ENCODE measurements around the gene IFNA4. TPM values are rescaled to one million over a fixed set of nuclear protein-coding genes. Genes with fewer than 3 reads are reported as not detected.
"Not testable (repeated sequence)": the region's sequence is repeated elsewhere in the genome, so short reads cannot be mapped to it uniquely, and the experiment has no call there.

Gene IFNA4
- total RNA-seq = not detected

GRCh38 chr9:21187487-21187886, at the start of gene IFNA4:
TSS of gene IFNA4 (minus strand) at chr9:21187587. CDS start at chr9:21187531, 56 bp downstream.
- not testable (repeated sequence) for TF ChIP-seq CTCF (IDR thresholded peaks at IDR 0.05; ENCODE audit: low read depth)

GRCh38 chr9:21234153-21234687, 46.8 kb upstream of the IFNA4 start:
- TF ChIP-seq CTCF (IDR thresholded peaks at IDR 0.05; ENCODE audit: low read depth) = no peak

- no peak for TF ChIP-seq CTCF (IDR thresholded peaks at IDR 0.05; ENCODE audit: low read depth)
These were observed 45.9 kb upstream of the IFNA4 start for GRCh38 chr9:21233258-21233657.

GRCh38 chr9:21228122-21228521, 40.7 kb upstream of the IFNA4 start, which contains the start of gene IFNA17:
TSS of gene IFNA17 (minus strand) at chr9:21228222. CDS start at chr9:21228173, 49 bp downstream.
- no peak for TF ChIP-seq CTCF (IDR thresholded peaks at IDR 0.05; ENCODE audit: low read depth)

GRCh38 chr9:21217211-21217610, 29.8 kb upstream of the IFNA4 start, which contains the start of gene IFNA16:
TSS of gene IFNA16 (minus strand) at chr9:21217311. CDS start at chr9:21217305, 6 bp downstream.
- not testable (repeated sequence) for TF ChIP-seq CTCF (IDR thresholded peaks at IDR 0.05; ENCODE audit: low read depth)

- TF ChIP-seq CTCF (IDR thresholded peaks at IDR 0.05; ENCODE audit: low read depth) = no peak
These were observed 22.9 kb upstream of the IFNA4 start for GRCh38 chr9:21210311-21210710.

GRCh38 chr9:21207043-21207442, 19.7 kb upstream of the IFNA4 start, which contains the start of gene IFNA10:
TSS of gene IFNA10 (minus strand) at chr9:21207143. CDS start at chr9:21207097, 46 bp downstream.
- not testable (repeated sequence) for TF ChIP-seq CTCF (IDR thresholded peaks at IDR 0.05; ENCODE audit: low read depth)

All from subcutaneous adipose tissue (tissue), 4 donors.